Loucy (cell line): ENCODE data around the gene CNTN4.

ENCODE experiments used
- CTCF ChIP-seq: fragments of 200-600 bp; sonication (generic); conservative IDR thresholded peaks from 2 replicates; pipeline ENCODE4 v1.5.1; 2014; ENCODE audit warnings: mild to moderate bottlenecking, antibody characterized with exemption, low read length
- EZH2phosphoT487 ChIP-seq: fragments of 200-600 bp; IDR thresholded peaks from 2 replicates; pipeline ENCODE4 v1.6.1; 2018; ENCODE audit warnings: antibody characterized with exemption, mild to moderate bottlenecking, moderate library complexity, borderline replicate concordance

GRCh38 chr3:2879587-2879986 lies 780.9 kb downstream of the CNTN4 start:
- TF ChIP-seq CTCF (no peak), EZH2phosphoT487 (no peak)
